ENCODE measurements around the gene CSMD2.

Gene CSMD2

DNA sequence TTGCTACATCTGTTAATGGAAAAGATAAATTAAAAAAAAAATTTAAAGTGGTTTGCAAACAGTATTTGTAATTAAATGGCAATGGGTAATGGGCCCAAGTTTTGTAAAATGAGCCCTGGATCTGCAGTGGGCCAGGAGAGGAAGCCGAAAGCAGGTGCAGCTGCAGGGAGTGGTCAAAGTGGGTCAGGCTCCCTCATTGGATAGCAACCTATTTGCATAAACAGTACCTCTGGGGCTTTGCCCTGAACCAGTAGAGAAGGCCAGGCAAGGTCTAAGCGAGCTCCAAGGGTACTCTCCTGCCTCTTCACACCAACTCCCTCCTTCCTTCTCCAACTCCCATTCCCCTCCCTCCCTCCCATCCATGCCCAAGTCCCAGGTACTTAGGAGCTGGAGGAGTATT lies 162.2 kb downstream of the CSMD2 start:
- DNase-seq (ENCODE audit: low read depth in 2 of 2), result no peak

DNA sequence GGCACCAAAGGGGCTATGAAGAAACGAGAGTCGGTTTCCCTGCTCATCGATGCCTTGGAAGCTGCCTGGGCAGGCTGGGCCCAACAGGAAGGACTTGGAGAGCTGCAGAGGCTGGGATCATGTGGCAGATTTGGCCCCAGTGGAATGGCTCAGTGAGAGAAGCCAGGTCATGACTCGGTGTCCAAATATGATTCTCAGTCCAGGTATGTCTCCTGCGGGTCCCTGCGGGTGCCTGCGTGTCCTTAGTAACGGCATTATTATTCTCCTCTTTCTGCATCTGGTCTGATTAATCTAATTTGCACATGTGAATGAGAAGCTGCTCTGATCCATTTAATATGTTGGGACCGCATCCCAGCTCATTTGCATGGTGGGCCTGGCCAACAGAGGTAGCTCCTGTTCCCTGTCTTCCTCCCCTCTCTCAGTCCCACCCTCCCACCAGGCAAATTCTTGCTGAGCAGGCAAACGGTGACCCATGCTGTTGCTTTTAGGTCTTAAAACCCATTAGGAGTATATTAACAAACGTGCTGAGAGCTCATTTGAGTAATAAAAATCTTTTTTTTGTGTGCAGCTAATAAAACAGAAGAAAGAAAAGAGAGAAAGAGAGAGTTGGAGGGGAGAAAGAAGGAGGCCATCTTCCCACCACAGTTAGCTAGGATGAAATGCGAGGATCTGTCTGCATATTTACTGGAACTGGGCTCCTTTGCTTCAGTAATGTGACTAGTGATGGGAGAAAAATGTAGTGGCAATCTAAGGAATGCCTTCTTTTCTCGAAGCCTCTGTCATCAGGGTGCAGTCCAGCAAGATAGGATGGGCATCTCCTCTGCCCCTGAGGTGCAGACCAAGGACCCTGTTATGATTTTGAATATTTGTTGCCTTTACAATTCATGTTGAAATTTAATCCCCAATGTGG lies 167.6 kb downstream of the CSMD2 start:
- DNase-seq (ENCODE audit: low read depth in 2 of 2), result no peak

DNA sequence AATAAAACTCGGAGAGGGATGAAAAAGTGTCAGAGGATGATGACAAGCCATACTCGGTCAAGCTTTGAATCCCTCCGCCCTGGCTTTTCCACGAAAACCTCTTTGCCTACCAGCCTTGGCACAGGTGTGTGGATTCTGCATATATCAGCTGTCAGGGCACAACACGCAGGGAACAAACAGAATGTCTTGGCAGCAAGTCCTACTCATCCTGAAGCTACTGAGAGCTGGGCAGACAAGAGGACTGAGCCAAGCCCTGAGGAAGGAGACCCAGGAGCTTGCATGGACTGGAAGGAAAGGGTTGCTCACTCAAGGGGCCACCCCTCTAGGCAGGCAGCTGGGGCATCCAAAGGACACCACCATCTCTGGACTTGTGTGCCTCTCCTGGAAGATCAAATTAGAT lies 168.7 kb downstream of the CSMD2 start:
- no peak for DNase-seq (ENCODE audit: low read depth in 2 of 2)

- no peak for DNase-seq (ENCODE audit: low read depth in 2 of 2)
Observed at GRCh38 chr1:33993301-33993700, 171.7 kb downstream of the CSMD2 start.

DNA sequence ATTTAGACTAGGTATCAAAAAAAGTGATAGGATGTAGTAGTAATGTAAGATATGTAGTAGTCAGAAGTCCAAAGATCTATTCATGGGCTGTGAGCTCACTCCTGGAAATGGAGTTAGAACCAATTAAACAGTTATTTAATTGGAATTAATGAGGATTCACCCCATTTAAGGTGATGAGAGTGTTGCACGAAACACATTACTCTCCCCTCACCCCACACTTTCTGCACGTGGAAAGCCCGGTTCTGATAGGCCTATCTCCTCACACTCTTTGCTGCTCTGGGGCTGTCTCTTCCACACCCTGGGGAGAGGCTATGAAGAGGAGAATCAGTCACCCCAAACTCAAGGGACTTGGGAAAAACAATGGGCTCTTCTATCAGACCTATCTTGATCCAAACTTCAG lies 174.7 kb downstream of the CSMD2 start:
- DNase-seq (ENCODE audit: low read depth in 2 of 2), result no peak

- no peak for DNase-seq (ENCODE audit: low read depth in 2 of 2)
Observed at GRCh38 chr1:33988161-33988560, 176.9 kb downstream of the CSMD2 start.

- no peak for DNase-seq (ENCODE audit: low read depth in 2 of 2)
Observed at GRCh38 chr1:33986390-33987095, 178.5 kb downstream of the CSMD2 start.

DNA sequence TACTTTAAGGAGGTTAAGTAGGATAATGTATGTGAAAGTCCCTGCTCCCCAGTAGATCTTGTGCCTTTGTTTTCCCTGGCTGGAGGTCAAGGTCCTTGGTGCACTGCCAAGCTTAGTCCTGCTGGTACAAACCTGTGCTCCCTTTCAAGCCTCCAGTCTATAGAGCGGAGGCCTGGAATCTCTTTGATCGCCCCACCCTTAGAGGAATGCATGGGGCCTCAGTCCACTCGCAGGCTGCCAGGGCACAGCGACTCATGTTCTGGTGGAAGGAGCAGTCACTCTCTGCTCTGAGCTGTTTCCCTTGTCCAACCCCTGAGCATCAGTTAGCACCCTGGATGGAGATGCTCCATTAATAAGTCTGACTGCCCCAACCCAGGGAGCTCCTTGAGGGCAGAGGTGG lies 179.4 kb downstream of the CSMD2 start:
- DNase-seq (ENCODE audit: low read depth in 2 of 2), result no peak

DNA sequence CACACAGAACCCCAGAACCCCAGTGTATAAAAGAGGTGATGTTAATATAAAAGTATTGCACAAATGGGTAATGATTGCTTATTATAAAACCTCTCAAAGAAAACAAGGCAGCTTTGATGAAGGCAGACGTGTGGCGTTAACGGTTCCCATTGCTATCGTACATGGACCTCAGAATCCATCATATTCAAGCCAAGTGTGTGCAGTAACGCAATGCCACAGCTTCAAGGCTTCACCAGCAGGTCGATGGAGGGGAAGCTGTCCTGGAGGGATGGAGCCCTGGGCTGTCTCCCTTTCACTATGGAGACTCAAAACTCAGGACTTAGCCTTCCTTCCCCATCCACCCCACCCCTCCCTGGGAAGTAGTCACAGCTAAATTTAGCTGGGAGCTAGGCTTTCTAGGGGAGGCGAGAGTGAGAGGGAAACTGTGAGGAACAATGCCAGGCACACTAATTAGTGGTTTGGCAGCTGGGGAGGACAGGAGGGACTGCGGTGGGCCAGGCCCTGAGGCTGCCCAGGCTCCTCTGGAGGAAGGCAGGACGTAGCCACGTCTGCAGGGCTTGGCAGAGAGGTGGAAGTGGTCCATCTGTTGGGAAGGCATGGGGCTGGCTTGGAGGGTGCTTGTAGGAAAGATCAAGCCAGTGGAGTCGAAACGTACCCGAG lies 180.0 kb downstream of the CSMD2 start:
- DNase-seq (ENCODE audit: low read depth in 2 of 2), result no peak

GRCh38 chr1:33982419-33982818 lies 182.6 kb downstream of the CSMD2 start:
- no peak for DNase-seq (ENCODE audit: low read depth in 2 of 2)

- no peak for DNase-seq (ENCODE audit: low read depth in 2 of 2)
Observed at GRCh38 chr1:33979341-33979740, 185.7 kb downstream of the CSMD2 start.

DNA sequence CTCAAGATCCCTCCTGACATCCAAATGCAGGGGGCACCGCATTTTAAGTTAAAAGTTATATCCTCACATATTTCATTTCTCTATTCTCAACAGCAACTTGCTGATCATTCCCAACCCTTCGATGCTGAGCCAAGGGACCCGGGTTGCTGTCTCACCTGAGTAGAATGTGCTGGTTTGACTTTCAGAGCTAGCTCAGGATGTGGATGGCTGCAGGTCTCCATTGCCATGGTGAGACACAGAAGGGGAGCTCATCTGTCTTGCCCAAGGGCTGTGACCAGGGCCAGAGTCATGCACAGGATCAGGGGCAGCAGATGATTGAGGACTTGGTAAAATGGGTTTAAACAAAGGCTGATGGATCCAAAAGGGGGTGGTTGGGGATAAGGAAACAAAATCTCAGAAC lies 189.1 kb downstream of the CSMD2 start:
- no peak for DNase-seq (ENCODE audit: low read depth in 2 of 2)

GRCh38 chr1:33973799-33974545 lies 191.1 kb downstream of the CSMD2 start:
- no peak for DNase-seq (ENCODE audit: low read depth in 2 of 2)

DNA sequence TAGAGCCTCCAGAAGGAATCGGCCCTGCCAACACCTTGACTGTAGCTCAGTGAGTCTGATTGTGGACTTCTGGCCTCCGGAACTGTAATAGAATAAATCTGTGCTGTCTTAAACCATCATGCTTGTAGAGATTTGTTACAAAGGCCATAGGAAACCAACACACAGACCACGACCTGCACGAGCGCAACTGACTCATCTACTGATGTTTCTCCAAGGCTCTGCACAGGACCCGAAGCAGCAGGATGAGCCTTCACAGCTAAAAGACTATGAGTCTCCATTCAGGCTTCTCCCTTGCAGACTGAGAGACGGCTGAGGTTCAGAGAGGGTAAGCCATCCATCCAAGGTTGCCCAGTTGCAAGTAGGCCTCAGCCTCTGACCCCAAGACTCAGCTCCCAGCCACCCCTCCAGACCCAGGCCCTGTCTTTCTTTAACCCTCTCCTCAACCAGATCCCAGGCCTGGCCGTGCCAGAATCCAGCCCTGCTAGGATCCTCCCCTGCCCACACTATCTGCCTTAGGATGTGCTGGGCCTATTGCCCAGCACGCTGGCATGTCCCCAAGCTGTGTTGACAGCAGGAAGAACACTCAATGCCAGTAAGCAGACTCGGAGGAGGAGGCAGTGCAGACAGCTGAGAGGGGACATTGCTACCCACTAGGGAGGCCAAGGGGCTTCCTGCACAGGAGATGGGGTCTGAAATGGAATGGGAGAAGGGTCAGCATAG lies 192.2 kb downstream of the CSMD2 start:
- DNase-seq (ENCODE audit: low read depth in 2 of 2), result no peak

GRCh38 chr1:33971913-33972312 lies 193.1 kb downstream of the CSMD2 start:
- DNase-seq (ENCODE audit: low read depth in 2 of 2), result no peak

DNA sequence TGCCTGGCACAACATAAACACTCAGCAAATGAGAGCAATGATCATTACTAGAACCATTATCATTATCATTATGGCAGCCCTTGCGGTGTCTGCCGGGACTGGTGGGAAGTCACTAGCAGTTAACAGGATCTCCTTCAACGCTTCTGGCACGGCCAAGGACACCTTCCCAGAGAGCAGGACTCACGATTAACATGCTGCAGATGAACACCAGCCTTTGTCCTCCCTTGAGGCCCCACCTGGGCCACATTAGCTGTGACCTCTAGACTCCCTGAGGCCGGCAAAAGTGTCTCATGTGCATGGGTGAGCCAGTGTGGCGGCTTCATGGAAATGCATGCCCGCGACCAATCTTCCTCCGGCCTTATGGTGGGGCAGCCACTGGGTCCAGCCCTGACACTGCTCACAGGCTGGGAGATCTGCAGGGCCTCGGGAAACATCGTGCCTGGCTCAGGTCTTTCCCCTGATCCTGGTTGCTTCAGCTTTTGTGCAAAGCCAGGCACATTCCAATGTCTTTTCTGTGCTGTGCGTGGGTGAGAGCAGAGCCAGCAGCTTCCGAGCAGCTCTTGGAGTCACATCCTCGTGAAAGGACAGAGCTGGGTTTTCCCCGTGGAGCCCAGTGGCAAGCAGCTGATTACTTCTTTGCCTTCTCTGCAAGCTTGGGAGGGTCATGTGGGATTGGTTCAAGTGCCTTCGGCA lies 193.9 kb downstream of the CSMD2 start:
- no peak for DNase-seq (ENCODE audit: low read depth in 2 of 2)

GRCh38 chr1:33970148-33970825 lies 194.7 kb downstream of the CSMD2 start:
- DNase-seq (ENCODE audit: low read depth in 2 of 2), result no peak

- DNase-seq (ENCODE audit: low read depth in 2 of 2), result no peak
Observed at GRCh38 chr1:33966346-33967141, 198.5 kb downstream of the CSMD2 start.

- no peak for DNase-seq (ENCODE audit: low read depth in 2 of 2)
Observed at GRCh38 chr1:33965086-33965485, 199.9 kb downstream of the CSMD2 start.

Data from stimulated activated CD4-positive, alpha-beta T cell treated with anti-CD3 and anti-CD28 coated beads, Interleukin-1b, Interleukin-23, amount 100 ng/mL, for 1 hour (primary cell).